HCT116 (cell line): ENCODE results near the gene EIF4EBP3. TPM values are rescaled to one million over a fixed set of nuclear protein-coding genes. Genes with fewer than 3 reads are reported as not detected.

Experiments
- ATAC-seq: fragments of 200-7000 bp; cut with Tn5 transposase; 2 replicates; pipeline ENCODE4 v1.9.1; 2020; ENCODE audit warnings: mild to moderate bottlenecking, moderate library complexity
- BruUV-seq: library from RNA; stranded (reverse); fragments of 400-500 nt; replicated peaks from 2 replicates; lab custom pipeline; 2021; lab: Mats Ljungman, UMichigan
- CTCF ChIA-PET: fragments of 300-600 bp; sonication (Branson Sonifier 250); formaldehyde crosslinking; loops from one replicate; lab custom pipeline; 2021; ENCODE audit warnings: antibody characterized with exemption; lab: Charles Lee
- POLR2A ChIA-PET: fragments of 300-600, 350-600 bp; sonication (Branson Sonifier 250); formaldehyde crosslinking; loops from one replicate; lab custom pipeline; 2021; ENCODE audit warnings: antibody characterized with exemption; lab: Charles Lee
- RAD21 ChIA-PET, 2 experiments: fragments of 300-600 bp; sonication (Branson Sonifier 250); formaldehyde crosslinking; loops; one replicate each; lab custom pipeline; 2023; ENCODE audit warnings: low total read pairs in 2 of 2; ENCODE audit not compliant: uncharacterized antibody in 2 of 2, unreplicated experiment in 2 of 2, low non-redundant PET in 1 of 2; lab: Charles Lee
- DNase-seq: peaks from one replicate; pipeline ENCODE4 v3.0.0-alpha.2; 2010; ENCODE audit warnings: low read depth, low spot score
- H2AFZ ChIP-seq: fragments of 200-600 bp; shearing (Covaris generic), sonication (generic); 2 replicates; pipeline ENCODE4 v1.6.1; 2017; ENCODE audit warnings: low read depth, mixed run types, mixed read lengths, antibody characterized with exemption, low read length; ENCODE audit not compliant: poor library complexity, severe bottlenecking
- H3K27ac ChIP-seq: 2 replicates; pipeline ENCODE4 v1.5.1; 2012; ENCODE audit warnings: low read depth, low read length
- H3K27me3 ChIP-seq: fragments of 200-600 bp; sonication (generic); 2 replicates; pipeline ENCODE4 v1.6.1; 2016; ENCODE audit warnings: mixed run types, low read length, mixed read lengths; ENCODE audit not compliant: insufficient read depth
- H3K36me3 ChIP-seq, 2 experiments: fragments of 200-500 bp in 1 of 2; fragments of 200-600 bp in 1 of 2; sonication (Bioruptor generic) in 1 of 2; sonication (generic) in 1 of 2; 2 replicates each; pipeline versions ENCODE4 v1.5.1 to v1.6.1; 2014 to 2016; ENCODE audit warnings: low read length in 2 of 2, inconsistent platforms in 1 of 2, mixed read lengths in 1 of 2, mixed run types in 1 of 2; ENCODE audit not compliant: insufficient read depth in 2 of 2, control insufficient read depth in 1 of 2
- H3K4me1 ChIP-seq, 2 experiments: fragments of 200-600 bp in 1 of 2; sonication (generic) in 1 of 2; 2 replicates each; pipeline versions ENCODE4 v1.5.1 to v1.6.1; 2012 to 2017; ENCODE audit warnings: low read length in 2 of 2, inconsistent platforms in 1 of 2, mild to moderate bottlenecking in 1 of 2, mixed read lengths in 1 of 2, mixed run types in 1 of 2, moderate library complexity in 1 of 2; ENCODE audit not compliant: insufficient read depth in 2 of 2, control insufficient read depth in 1 of 2
- H3K4me2 ChIP-seq: fragments of 200-600 bp; sonication (generic); 2 replicates; pipeline ENCODE4 v1.6.1; 2017; ENCODE audit warnings: mixed run types, low read length, mixed read lengths
- H3K4me3 ChIP-seq, 2 experiments: fragments of 200-600 bp in 1 of 2; sonication (generic) in 1 of 2; replicated peaks in 1 of 2; 2 replicates each; pipeline ENCODE4 v1.5.1; 2011 to 2016; ENCODE audit warnings: low read length in 2 of 2, control low read depth in 1 of 2, low read depth in 1 of 2, mild to moderate bottlenecking in 1 of 2, mixed read lengths in 1 of 2, mixed run types in 1 of 2
- H3K79me2 ChIP-seq: fragments of 200-600 bp; sonication (generic); 2 replicates; pipeline ENCODE4 v1.6.1; 2017; ENCODE audit warnings: mild to moderate bottlenecking, mixed run types, low read length, moderate library complexity, mixed read lengths; ENCODE audit not compliant: insufficient read depth
- H3K9ac ChIP-seq: fragments of 200-600 bp; sonication (generic); 2 replicates; pipeline ENCODE4 v1.6.1; 2016; ENCODE audit warnings: low read length, mixed read lengths
- H3K9me2 ChIP-seq: fragments of 200-600 bp; sonication (generic), shearing (Covaris generic); 2 replicates; pipeline ENCODE4 v1.6.1; 2017; ENCODE audit warnings: mixed run types, mild to moderate bottlenecking, moderate library complexity; ENCODE audit not compliant: insufficient read depth
- H3K9me3 ChIP-seq, 2 experiments: fragments of 200-500 bp in 1 of 2; fragments of 200-600 bp in 1 of 2; sonication (Bioruptor generic) in 1 of 2; sonication (generic) in 1 of 2; 2 replicates each; pipeline ENCODE4 v1.6.1; 2014 to 2017; ENCODE audit warnings: low read length in 2 of 2, mixed read lengths in 2 of 2, inconsistent platforms in 1 of 2, low read depth in 1 of 2, mild to moderate bottlenecking in 1 of 2, mixed run types in 1 of 2, moderate library complexity in 1 of 2; ENCODE audit not compliant: control insufficient read depth in 1 of 2, insufficient read depth in 1 of 2
- H4K20me1 ChIP-seq: fragments of 200-600 bp; sonication (generic), shearing (Covaris generic); 2 replicates; pipeline ENCODE4 v1.6.1; 2017; ENCODE audit warnings: mixed run types, mild to moderate bottlenecking, moderate library complexity; ENCODE audit not compliant: insufficient read depth
- CBX3 ChIP-seq: IDR thresholded peaks from 2 replicates; pipeline ENCODE4 v1.6.1; 2012; ENCODE audit warnings: low read depth
- EGR1 ChIP-seq: IDR thresholded peaks from 2 replicates; pipeline ENCODE4 v1.6.1; 2012; ENCODE audit warnings: low read depth
- ELF1 ChIP-seq: IDR thresholded peaks from 2 replicates; pipeline ENCODE4 v1.6.1; 2012; ENCODE audit warnings: low read depth, borderline replicate concordance
- EZH2 ChIP-seq: fragments of 200-600 bp; sonication (generic); IDR thresholded peaks from 2 replicates; pipeline ENCODE4 v1.6.1; 2017; ENCODE audit warnings: antibody characterized with exemption, mixed run types
- EZH2phosphoT487 ChIP-seq: fragments of 200-600 bp; IDR thresholded peaks from 2 replicates; pipeline ENCODE4 v1.6.1; 2018; ENCODE audit warnings: antibody characterized with exemption, borderline replicate concordance
- FOSL1 ChIP-seq: IDR thresholded peaks from 2 replicates; pipeline ENCODE4 v1.6.1; 2012; ENCODE audit warnings: low read depth
- POLR2A ChIP-seq: IDR thresholded peaks from 2 replicates; pipeline ENCODE4 v1.7.0; 2011; ENCODE audit warnings: borderline replicate concordance; ENCODE audit not compliant: insufficient read depth, insufficient read length; ENCODE audit errors: extremely low read depth
- POLR2AphosphoS5 ChIP-seq: IDR thresholded peaks from 2 replicates; pipeline ENCODE4 v1.6.1; 2011; ENCODE audit warnings: mild to moderate bottlenecking, low read depth, low read length, moderate library complexity
- SRF ChIP-seq: IDR thresholded peaks from 2 replicates; pipeline ENCODE4 v1.6.1; 2012; ENCODE audit warnings: low read depth
- YY1 ChIP-seq: IDR thresholded peaks from 2 replicates; pipeline ENCODE4 v1.6.1; 2011; ENCODE audit warnings: low read length, low read depth, moderate library complexity, mild to moderate bottlenecking; ENCODE audit not compliant: insufficient replicate concordance; ENCODE audit errors: extremely low read depth
- ZNF274 ChIP-seq: fragments of 200-500 bp; sonication (Bioruptor generic); IDR thresholded peaks from 2 replicates; pipeline ENCODE4 v1.6.1; 2014; ENCODE audit warnings: mild to moderate bottlenecking, low read depth, low read length, inconsistent platforms
- intact Hi-C: fragments of 100-400 bp; cut with micrococcal nuclease; formaldehyde crosslinking; loops from 2 replicates; pipeline ENCODE4 v1.10.0; 2022
- total RNA-seq: library from RNA; stranded (reverse); gene quantifications from one replicate; pipeline ENCODE4 v1.2.1, GENCODE V29; 2021; ENCODE audit not compliant: unreplicated experiment
- TF ChIP-seq, protein P1 (sequence below): IDR thresholded peaks from 2 replicates; pipeline ENCODE4 v1.6.1; 2012; ENCODE audit warnings: low read depth

The EIF4EBP3 gene
- total RNA-seq, 1 experiment from 2014 or later = 6.0 TPM

DNA sequence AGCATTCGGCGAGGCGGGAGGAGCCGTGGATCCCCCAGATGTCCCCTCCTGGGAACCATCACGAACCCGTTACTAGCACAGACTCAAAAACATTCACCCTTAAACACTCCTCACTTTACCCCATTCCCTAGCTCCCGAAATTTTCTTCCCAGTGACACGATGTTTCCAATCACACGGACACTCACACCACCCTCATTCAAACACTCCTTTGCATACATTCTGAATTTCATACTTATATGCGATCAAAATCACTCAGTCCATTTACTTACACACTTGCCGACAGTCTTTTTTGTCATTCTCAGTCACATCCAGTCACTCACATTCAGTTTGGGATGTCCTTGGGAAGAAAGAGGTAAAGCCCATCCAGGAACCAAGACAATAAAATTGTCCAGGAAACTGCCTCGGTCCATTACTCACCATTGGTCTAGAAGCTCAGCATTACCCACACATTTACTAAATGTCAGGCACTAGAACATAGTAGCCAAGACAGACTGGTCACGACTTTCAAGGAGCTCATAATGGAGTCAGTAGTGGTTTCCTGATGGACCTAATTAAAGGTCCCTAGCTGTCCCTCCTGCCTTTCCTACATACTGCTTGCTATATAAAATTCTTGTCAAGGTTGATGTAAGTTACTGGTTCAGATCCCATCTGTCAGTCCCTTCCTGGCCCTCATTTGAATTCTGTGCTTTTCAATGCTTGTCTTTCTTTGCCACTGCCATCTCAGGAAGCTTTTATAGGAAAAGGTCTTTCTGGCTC lies 17.7 kb downstream of the EIF4EBP3 start:
- ATAC-seq = peak; percentile 15; the same call in 1 of the 2 replicates
- Histone ChIP-seq H3K9ac (peak overlapping the region; percentile 89), H3K4me2 (peak overlapping the region; percentile 91), H4K20me1 (no peaks in the 10 kb centered on the region), H3K27me3 (no peaks in the 10 kb centered on the region), H3K4me1 (peaks cover 7 to 19% of the 10 kb centered on the region in 2 experiments; a peak in 3 of 4 replicates), H3K9me2 (no peaks in the 10 kb centered on the region), H2AFZ (no peak overlapping the region), H3K9me3 (no peaks in the 10 kb centered on the region), H3K27ac (peak overlapping the region; percentile 63), H3K79me2 (peaks cover 27% of the 10 kb centered on the region), H3K4me3 (peak overlapping the region; percentile 86 to 88), H3K36me3 (peaks cover 0 to 15% of the 10 kb centered on the region in 2 experiments; a peak in 3 of 4 replicates)
- ChIA-PET RAD21 (no interaction called here), POLR2A (interaction anchor here (1.0 kb wide), 1 partner anchor 145 kb away, joined by 3 read pairs; no protein-coding TSS in a partner anchor), CTCF (interaction anchor here (0.6 kb wide), 1 partner anchor 70 kb away, joined by 3 read pairs; no protein-coding TSS in a partner anchor)
- DNase-seq = no peak
- TSS peak; percentile 77 for BruUV-seq
- intact Hi-C loops = no loop called here
- no peak for TF ChIP-seq CBX3

DNA sequence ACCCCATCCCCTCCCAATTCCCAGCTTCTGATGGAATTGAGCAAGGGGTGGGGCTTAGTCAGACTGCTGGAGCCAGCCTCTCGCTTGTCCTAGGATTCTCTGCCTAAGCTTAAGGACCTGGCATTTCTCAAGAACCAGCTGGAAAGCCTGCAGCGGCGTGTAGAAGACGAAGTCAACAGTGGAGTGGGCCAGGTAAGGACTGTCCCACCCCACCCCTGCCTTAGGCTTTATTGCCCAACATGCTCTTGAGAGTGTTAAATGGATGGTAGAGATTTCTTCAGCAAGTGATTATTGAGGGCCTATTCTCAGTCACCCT lies 18.3 kb downstream of the EIF4EBP3 start:
- CTCF ChIA-PET = interaction anchor here (0.6 kb wide), 1 partner anchor 69 kb away, joined by 3 read pairs; no protein-coding TSS in a partner anchor
- Histone ChIP-seq H3K9ac (peak overlapping the region; percentile 89), H3K79me2 (peaks cover 27% of the 10 kb centered on the region), H3K4me2 (peak overlapping the region; percentile 91), H3K36me3 (peaks cover 0 to 15% of the 10 kb centered on the region in 2 experiments; a peak in 3 of 4 replicates), H3K4me1 (peaks cover 7 to 19% of the 10 kb centered on the region in 2 experiments; a peak in 3 of 4 replicates), H3K27me3 (no peaks in the 10 kb centered on the region), H3K4me3 (peak overlapping the region; percentile 86 to 88), H3K9me3 (no peaks in the 10 kb centered on the region), H2AFZ (no peak overlapping the region), H3K27ac (no peak overlapping the region), H3K9me2 (no peaks in the 10 kb centered on the region), H4K20me1 (no peaks in the 10 kb centered on the region)
- no peak for DNase-seq
- BruUV-seq = no TSS peak
- ATAC-seq = no peak
- TF ChIP-seq EGR1 (no peak), ELF1 (no peak), CBX3 (no peak), EZH2phosphoT487 (no peak), POLR2AphosphoS5 (no peak), EZH2 (no peak), YY1 (no peak), ZNF274 (no peak), FOSL1 (no peak), SRF (no peak), POLR2A (no peak)
- TF ChIP-seq, protein P1, sequence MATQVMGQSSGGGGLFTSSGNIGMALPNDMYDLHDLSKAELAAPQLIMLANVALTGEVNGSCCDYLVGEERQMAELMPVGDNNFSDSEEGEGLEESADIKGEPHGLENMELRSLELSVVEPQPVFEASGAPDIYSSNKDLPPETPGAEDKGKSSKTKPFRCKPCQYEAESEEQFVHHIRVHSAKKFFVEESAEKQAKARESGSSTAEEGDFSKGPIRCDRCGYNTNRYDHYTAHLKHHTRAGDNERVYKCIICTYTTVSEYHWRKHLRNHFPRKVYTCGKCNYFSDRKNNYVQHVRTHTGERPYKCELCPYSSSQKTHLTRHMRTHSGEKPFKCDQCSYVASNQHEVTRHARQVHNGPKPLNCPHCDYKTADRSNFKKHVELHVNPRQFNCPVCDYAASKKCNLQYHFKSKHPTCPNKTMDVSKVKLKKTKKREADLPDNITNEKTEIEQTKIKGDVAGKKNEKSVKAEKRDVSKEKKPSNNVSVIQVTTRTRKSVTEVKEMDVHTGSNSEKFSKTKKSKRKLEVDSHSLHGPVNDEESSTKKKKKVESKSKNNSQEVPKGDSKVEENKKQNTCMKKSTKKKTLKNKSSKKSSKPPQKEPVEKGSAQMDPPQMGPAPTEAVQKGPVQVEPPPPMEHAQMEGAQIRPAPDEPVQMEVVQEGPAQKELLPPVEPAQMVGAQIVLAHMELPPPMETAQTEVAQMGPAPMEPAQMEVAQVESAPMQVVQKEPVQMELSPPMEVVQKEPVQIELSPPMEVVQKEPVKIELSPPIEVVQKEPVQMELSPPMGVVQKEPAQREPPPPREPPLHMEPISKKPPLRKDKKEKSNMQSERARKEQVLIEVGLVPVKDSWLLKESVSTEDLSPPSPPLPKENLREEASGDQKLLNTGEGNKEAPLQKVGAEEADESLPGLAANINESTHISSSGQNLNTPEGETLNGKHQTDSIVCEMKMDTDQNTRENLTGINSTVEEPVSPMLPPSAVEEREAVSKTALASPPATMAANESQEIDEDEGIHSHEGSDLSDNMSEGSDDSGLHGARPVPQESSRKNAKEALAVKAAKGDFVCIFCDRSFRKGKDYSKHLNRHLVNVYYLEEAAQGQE = no peak
- POLR2A ChIA-PET = interaction anchor here (1.0 kb wide), 1 partner anchor 145 kb away, joined by 3 read pairs; no protein-coding TSS in a partner anchor
- RAD21 ChIA-PET = no interaction called here
- intact Hi-C loops = no loop called here
